ENCODE data around the gene OPCML. TPM values are rescaled to one million over a fixed set of nuclear protein-coding genes. Genes with fewer than 3 reads are reported as not detected.

The OPCML gene
- total and polyA plus RNA-seq, 12 donors: under 0.01 to 1.2 (median 0.39) TPM

DNA sequence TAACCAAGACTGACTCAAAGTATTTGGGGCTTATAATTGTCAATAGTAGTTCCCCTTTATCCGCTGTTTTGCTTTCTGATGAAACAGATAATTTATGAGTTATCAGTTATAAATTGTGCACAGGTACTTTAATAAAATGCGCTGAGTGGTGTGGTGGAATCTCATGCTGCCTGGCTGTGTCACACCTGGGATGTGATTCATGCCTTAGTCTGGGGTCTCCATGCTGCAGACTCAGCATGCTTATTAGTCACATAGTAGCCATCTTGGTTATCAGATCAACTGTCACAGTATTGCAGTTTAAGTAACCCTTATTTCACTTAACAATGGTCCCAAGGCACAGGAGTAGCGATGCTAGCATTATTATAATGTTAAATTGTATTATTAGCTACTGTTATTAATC is 1166.7 kb downstream of the OPCML start:
- Histone ChIP-seq H3K9me3 (peaks cover 0 to 9% (median 0%) of the 10 kb centered on the region in 11 donors), H3K36me3 (no peaks in the 10 kb centered on the region), H3K4me3 (no peak overlapping the region), H3K27me3 (peaks cover 0 to 10% (median 0%) of the 10 kb centered on the region in 7 donors), H3K4me1 (no peaks in the 10 kb centered on the region), H3K27ac (no peak overlapping the region)
- ATAC-seq (no peak), DNase-seq (no peak)
- 70 to 89% methylated on average over 3 of the region's 3 CpGs for WGBS, 2 donors
- TF ChIP-seq, protein P1, sequence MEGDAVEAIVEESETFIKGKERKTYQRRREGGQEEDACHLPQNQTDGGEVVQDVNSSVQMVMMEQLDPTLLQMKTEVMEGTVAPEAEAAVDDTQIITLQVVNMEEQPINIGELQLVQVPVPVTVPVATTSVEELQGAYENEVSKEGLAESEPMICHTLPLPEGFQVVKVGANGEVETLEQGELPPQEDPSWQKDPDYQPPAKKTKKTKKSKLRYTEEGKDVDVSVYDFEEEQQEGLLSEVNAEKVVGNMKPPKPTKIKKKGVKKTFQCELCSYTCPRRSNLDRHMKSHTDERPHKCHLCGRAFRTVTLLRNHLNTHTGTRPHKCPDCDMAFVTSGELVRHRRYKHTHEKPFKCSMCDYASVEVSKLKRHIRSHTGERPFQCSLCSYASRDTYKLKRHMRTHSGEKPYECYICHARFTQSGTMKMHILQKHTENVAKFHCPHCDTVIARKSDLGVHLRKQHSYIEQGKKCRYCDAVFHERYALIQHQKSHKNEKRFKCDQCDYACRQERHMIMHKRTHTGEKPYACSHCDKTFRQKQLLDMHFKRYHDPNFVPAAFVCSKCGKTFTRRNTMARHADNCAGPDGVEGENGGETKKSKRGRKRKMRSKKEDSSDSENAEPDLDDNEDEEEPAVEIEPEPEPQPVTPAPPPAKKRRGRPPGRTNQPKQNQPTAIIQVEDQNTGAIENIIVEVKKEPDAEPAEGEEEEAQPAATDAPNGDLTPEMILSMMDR (IDR thresholded peaks at IDR 0.05): no peak
- intact Hi-C loops (cut with DNase I): no loop called here
